Caco-2 (cell line): ENCODE results near the gene MEF2C. TPM values are rescaled to one million over a fixed set of nuclear protein-coding genes. Genes with fewer than 3 reads are reported as not detected.

ENCODE experiments used
- BruUV-seq: library from RNA; stranded (reverse); fragments of 400-500 nt; replicated peaks from 2 replicates; lab custom pipeline; 2021; lab: Mats Ljungman, UMichigan
- CTCF ChIA-PET: fragments of 300-600 bp; sonication (Branson Sonifier 250); formaldehyde crosslinking; loops from one replicate; lab custom pipeline; 2022; ENCODE audit warnings: antibody characterized with exemption; lab: Charles Lee
- POLR2A ChIA-PET: fragments of 300-600 bp; sonication (Branson Sonifier 250); formaldehyde crosslinking; loops from one replicate; lab custom pipeline; 2022; ENCODE audit warnings: antibody characterized with exemption; lab: Charles Lee
- DNase-seq, 2 experiments: peaks; one replicate each; pipeline versions ENCODE4 v3.0.0 to v3.0.0-alpha.2; 2020 to 2022
- H3K27me3 ChIP-seq: replicated peaks from 2 replicates; pipeline ENCODE4 v1.6.0; 2011; ENCODE audit warnings: low read length; ENCODE audit not compliant: control insufficient read depth, insufficient read depth
- H3K36me3 ChIP-seq: 2 replicates; pipeline ENCODE4 v1.5.1; 2011; ENCODE audit warnings: low read length; ENCODE audit not compliant: control insufficient read depth, insufficient read depth
- H3K4me1 ChIP-seq: fragments of 250-450 bp; sonication (Bioruptor Pico); 2 replicates; pipeline ENCODE4 v1.5.1; 2020; ENCODE audit warnings: mild to moderate bottlenecking
- H3K4me3 ChIP-seq: 2 replicates; pipeline ENCODE4 v1.5.1; 2011; ENCODE audit warnings: low read depth, mild to moderate bottlenecking, control low read depth, low read length
- H3K9me3 ChIP-seq: fragments of 250-450 bp; sonication (Bioruptor Pico); 2 replicates; pipeline ENCODE4 v1.5.1; 2020; ENCODE audit warnings: mild to moderate bottlenecking, moderate library complexity
- H3K27ac Mint-ChIP-seq: one replicate; pipeline ENCODE4 v1.8.0; 2022; ENCODE audit warnings: mixed read lengths; ENCODE audit not compliant: unreplicated experiment
- H3K27me3 Mint-ChIP-seq: one replicate; pipeline ENCODE4 v1.8.0; 2022; ENCODE audit warnings: mixed read lengths; ENCODE audit not compliant: insufficient read depth, unreplicated experiment
- H3K36me3 Mint-ChIP-seq: one replicate; pipeline ENCODE4 v1.8.0; 2022; ENCODE audit warnings: mild to moderate bottlenecking, mixed read lengths; ENCODE audit not compliant: insufficient read depth, unreplicated experiment
- H3K4me1 Mint-ChIP-seq: one replicate; pipeline ENCODE4 v1.8.0; 2022; ENCODE audit warnings: low read depth, mixed read lengths; ENCODE audit not compliant: unreplicated experiment
- H3K4me3 Mint-ChIP-seq: one replicate; pipeline ENCODE4 v1.8.0; 2022; ENCODE audit warnings: mild to moderate bottlenecking, moderate library complexity, mixed read lengths; ENCODE audit not compliant: unreplicated experiment
- H3K9me3 Mint-ChIP-seq: one replicate; pipeline ENCODE4 v1.8.0; 2022; ENCODE audit warnings: mixed read lengths; ENCODE audit not compliant: unreplicated experiment
- intact Hi-C: fragments of 100-400 bp; cut with micrococcal nuclease; formaldehyde crosslinking; loops from one replicate; pipeline ENCODE4 v1.10.0; 2022; ENCODE audit not compliant: unreplicated experiment
- total RNA-seq: library from RNA; stranded (reverse); gene quantifications from 2 replicates; pipeline ENCODE4 v1.2.3, GENCODE V29; 2022
- TF ChIP-seq, protein P1 (sequence below), 2 experiments: fragments of 200-600 bp in 1 of 2; IDR thresholded peaks; 1 replicate in 1 of 2; 2 replicates in 1 of 2; pipeline versions ENCODE4 v1.5.1 to v1.8.0; 2011 to 2022; ENCODE audit warnings: antibody characterized with exemption in 1 of 2, control low read depth in 1 of 2, inconsistent platforms in 1 of 2, low read depth in 1 of 2, low read length in 1 of 2, mild to moderate bottlenecking in 1 of 2, moderate library complexity in 1 of 2; ENCODE audit not compliant: insufficient read depth in 1 of 2, severe bottlenecking in 1 of 2, unreplicated experiment in 1 of 2

The MEF2C gene
- total RNA-seq, 1 experiment from 2014 or later = 1.5 TPM

DNA sequence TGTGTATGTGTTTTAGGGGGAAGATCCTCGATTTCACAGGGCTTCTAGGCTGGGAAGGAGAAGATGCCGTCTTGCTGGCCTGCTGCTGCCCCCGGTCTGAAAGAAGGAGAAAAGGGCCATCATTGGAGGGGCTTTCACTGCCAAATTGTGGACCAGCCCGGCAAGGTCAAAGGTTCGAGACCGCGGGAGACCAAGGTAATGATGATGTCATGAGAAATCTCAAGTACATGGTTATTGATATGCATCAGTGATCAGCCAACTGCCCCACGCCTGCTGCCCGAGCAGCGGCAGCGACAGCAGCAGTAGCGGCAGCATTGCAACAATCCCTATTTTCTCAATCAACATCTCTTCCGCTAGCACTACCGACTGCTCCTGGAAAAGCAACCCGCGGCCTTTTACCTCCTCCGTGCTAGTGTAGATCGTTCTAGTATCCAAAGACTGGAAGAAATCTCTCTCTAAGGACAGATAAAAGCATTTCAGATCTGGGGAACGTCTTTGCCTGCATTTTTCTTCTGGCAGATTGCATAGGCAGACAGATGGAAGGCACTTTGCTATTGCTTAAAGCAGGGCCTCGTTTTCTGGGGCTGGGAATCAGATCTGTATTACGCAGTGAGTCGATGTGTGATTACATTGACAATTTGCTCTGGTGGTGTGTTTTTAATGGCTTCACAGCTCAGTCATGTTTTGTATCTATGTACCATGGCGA is 215.3 kb downstream of the MEF2C start:
- no peak for DNase-seq
- no peaks in the 10 kb centered on the region for H3K4me1 ChIP-seq
- Mint-ChIP-seq H3K27ac (no peak overlapping the region), H3K4me1 (no peaks in the 10 kb centered on the region), H3K4me3 (no peak overlapping the region), H3K27me3 (peaks cover 34% of the 10 kb centered on the region), H3K9me3 (no peaks in the 10 kb centered on the region), H3K36me3 (no peaks in the 10 kb centered on the region)
- POLR2A ChIA-PET = no interaction called here
- H3K9me3 ChIP-seq = no peaks in the 10 kb centered on the region
- no TSS peak for BruUV-seq
- H3K27me3 ChIP-seq = no peaks in the 10 kb centered on the region; the same call in 1 of the 2 replicates
- intact Hi-C loops = no loop called here
- TF ChIP-seq, protein P1, sequence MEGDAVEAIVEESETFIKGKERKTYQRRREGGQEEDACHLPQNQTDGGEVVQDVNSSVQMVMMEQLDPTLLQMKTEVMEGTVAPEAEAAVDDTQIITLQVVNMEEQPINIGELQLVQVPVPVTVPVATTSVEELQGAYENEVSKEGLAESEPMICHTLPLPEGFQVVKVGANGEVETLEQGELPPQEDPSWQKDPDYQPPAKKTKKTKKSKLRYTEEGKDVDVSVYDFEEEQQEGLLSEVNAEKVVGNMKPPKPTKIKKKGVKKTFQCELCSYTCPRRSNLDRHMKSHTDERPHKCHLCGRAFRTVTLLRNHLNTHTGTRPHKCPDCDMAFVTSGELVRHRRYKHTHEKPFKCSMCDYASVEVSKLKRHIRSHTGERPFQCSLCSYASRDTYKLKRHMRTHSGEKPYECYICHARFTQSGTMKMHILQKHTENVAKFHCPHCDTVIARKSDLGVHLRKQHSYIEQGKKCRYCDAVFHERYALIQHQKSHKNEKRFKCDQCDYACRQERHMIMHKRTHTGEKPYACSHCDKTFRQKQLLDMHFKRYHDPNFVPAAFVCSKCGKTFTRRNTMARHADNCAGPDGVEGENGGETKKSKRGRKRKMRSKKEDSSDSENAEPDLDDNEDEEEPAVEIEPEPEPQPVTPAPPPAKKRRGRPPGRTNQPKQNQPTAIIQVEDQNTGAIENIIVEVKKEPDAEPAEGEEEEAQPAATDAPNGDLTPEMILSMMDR (IDR thresholded peaks at IDR 0.05; ENCODE audit: insufficient read depth in 1 of 2, low read depth in 1 of 2, low read length in 1 of 2, severe bottlenecking in 1 of 2, unreplicated experiment in 1 of 2) = no peak
- CTCF ChIA-PET = no interaction called here
- H3K36me3 ChIP-seq = no peaks in the 10 kb centered on the region
- H3K4me3 ChIP-seq = no peak overlapping the region
